ENCODE data around the gene SFRP4.

SFRP4 gene

DNA sequence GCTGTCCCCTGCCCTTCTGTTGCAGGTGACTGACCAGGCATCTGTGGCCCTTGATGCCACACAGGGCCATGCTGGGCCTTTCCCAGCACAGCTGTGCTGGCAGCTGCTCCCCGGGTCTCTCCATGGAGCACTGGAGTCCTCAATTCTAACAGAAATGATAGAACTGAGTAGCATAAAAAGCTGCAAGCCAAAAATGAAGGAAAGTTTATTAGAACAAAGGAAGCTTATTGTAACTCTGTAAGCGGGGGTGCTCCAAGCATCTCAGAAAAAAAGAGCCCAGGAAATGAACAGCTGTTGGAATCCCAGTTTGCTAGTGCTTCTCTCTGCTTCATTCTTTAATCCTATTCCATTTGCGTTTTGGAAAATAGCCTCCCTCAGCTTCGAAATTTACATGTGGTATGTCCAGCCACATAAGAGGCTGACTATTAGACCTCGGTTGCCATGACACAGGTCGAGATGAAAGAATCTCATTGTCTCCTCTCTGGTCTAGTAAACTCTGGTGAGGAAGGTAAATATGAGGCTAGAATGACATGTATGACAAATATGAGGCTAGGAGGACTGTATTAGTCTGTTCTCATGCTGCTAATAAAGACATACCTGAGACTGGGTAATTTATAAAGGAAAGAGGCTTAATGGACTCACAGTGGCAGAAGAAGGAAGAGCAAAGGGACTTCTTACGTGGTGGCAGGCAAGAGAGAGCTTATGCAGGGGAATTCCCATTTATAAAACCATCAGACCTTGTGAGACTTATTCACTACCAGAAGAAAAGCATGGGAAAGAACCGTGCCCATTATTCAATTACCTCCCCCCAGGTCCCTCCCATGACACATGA, 27.5 kb upstream of the SFRP4 start:
- TF ChIP-seq JUND (IDR thresholded peaks at IDR 0.05; ENCODE audit: low read depth) = no peak
- in situ Hi-C loops (cut with HindIII; ENCODE audit: low pct_unique_long_range_greater_than_20kb, low sequenced_read_pairs) = no loop called here
- DNase-seq (ENCODE audit: low read depth in 1 of 2, low spot score in 1 of 2) = no peak

DNA sequence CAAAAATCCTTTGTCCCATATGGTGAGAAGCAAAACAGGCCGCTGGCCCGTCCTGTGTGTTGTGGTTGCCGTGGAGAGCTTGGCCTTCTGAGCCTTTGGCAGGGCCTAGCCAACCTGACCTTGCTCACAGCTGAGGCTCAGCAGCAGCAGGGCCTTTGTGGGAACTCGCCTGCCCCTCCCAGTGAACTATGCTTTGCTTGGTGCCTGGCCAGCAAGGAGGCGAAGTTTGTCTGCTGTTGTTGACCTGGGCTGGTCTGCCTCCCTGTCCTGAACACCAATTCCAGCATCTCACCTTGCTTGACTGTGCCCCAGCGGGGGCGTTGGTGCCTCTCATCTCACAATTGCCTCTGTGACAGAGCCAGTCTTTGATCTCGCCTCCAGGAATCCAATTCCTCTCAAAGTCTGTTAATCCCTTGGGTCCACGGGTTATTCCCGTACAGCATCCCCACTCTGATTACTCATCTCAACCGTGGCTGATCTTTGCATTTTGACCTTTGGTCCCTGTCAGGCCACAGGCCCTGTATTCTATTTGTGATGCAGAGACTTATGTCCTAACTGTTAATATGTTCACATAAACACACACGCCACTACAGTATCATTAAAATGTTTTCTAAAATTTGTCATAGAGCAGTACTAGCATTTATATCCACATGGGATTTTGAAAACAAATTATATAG, 26.5 kb upstream of the SFRP4 start:
- no peak for TF ChIP-seq JUND (IDR thresholded peaks at IDR 0.05; ENCODE audit: low read depth)

GRCh38 chr7:37933018-37933566, 16.5 kb upstream of the SFRP4 start:
- TF ChIP-seq JUND (IDR thresholded peaks at IDR 0.05; ENCODE audit: low read depth) = no peak
- in situ Hi-C loops (cut with HindIII; ENCODE audit: low pct_unique_long_range_greater_than_20kb, low sequenced_read_pairs) = no loop called here
- DNase-seq (ENCODE audit: low read depth in 1 of 2, low spot score in 1 of 2) = no peak

More for the DNA sequence above, 26.5 kb upstream of the SFRP4 start:
- in situ Hi-C loops (cut with HindIII; ENCODE audit: low pct_unique_long_range_greater_than_20kb, low sequenced_read_pairs) = no loop called here
- DNase-seq (ENCODE audit: low read depth in 1 of 2, low spot score in 1 of 2) = peak in 1 of 2 experiments; percentile 35

GRCh38 chr7:37932543-37932942, 15.9 kb upstream of the SFRP4 start:
- DNase-seq (ENCODE audit: low read depth in 1 of 2, low spot score in 1 of 2) = no peak
- TF ChIP-seq JUND (IDR thresholded peaks at IDR 0.05; ENCODE audit: low read depth) = no peak
- in situ Hi-C loops (cut with HindIII; ENCODE audit: low pct_unique_long_range_greater_than_20kb, low sequenced_read_pairs) = no loop called here

DNA sequence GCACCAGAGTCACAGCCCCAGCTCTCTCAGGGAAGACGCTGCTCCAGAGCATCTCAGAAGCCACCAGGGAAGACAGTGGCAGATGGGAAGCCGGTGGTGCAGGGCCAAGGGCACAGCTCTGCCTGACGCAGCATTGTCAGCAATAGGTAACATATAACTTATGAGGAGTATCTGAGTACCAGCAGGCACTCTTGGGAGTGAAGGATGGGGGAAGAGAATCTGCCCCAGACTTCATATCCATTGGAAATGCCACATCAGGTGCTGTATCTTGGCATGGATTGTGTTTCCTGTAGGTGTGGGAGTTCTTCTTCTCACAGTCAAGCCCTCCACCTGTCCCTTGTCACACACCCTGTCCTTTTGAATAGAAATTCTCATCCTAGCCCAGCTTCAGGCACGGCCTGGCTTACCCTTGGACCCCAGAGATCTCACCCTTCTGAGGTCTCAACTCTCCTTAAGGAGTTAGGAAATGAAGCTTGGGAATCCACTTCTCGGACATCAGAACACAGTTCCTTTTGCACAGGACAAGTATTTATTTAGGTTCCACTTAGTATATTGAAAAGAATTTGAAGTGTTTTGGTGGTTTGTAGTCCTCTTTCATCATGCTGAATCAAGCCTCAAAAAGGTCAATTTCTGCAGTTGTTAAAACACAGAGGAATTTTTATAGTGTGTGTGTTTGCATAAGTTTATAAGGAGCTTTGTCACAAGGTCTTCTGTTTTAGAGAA, 13.8 kb upstream of the SFRP4 start:
- DNase-seq (ENCODE audit: low read depth in 1 of 2, low spot score in 1 of 2) = no peak
- no peak for TF ChIP-seq JUND (IDR thresholded peaks at IDR 0.05; ENCODE audit: low read depth)
- in situ Hi-C loops (cut with HindIII; ENCODE audit: low pct_unique_long_range_greater_than_20kb, low sequenced_read_pairs) = no loop called here

DNA sequence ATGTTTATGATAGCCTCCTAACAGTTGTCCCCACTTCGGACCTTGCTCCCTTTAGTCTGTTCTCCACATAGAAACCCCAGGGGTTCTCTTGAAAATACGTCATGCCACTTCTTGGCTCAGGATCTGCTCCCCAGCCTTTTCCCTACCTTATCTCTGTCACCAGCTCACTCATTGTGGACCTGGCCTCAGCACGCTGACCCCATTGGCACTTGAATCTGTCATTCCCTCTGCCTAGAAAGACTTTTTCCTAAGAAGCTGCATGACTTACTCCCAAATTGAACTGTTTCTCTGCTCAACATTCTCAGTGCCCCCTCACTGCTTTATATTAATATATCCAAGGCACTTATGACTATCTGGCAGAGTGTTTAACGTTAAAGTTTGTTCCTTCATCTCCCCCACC, 12.3 kb upstream of the SFRP4 start:
- DNase-seq (ENCODE audit: low read depth in 1 of 2, low spot score in 1 of 2) = no peak
- in situ Hi-C loops (cut with HindIII; ENCODE audit: low pct_unique_long_range_greater_than_20kb, low sequenced_read_pairs) = no loop called here
- TF ChIP-seq JUND (IDR thresholded peaks at IDR 0.05; ENCODE audit: low read depth) = no peak

- DNase-seq (ENCODE audit: low read depth in 1 of 2, low spot score in 1 of 2) = no peak
- no peak for TF ChIP-seq JUND (IDR thresholded peaks at IDR 0.05; ENCODE audit: low read depth)
- in situ Hi-C loops (cut with HindIII; ENCODE audit: low pct_unique_long_range_greater_than_20kb, low sequenced_read_pairs) = no loop called here
Observed at GRCh38 chr7:37927773-37928444, 11.3 kb upstream of the SFRP4 start.

DNA sequence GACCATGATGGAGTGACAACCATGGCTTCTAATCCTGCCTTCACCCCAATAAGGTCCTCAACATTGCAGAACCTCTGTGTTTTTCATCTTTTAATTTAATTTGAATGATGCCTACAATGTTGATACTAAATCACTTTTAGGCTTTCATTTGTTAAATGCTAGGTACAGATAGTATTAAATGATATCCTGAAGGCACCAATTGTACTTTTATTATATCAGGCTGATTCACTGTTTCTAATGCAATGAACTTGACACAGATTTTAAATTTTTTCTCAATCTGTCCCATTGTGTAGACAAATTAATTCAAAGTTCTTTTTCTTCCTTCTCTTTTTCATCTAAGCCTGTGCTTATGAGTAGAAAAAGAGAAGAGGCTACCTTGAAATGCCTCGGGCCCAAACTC, 9.0 kb upstream of the SFRP4 start:
- in situ Hi-C loops (cut with HindIII; ENCODE audit: low pct_unique_long_range_greater_than_20kb, low sequenced_read_pairs) = no loop called here
- DNase-seq (ENCODE audit: low read depth in 1 of 2, low spot score in 1 of 2) = no peak
- no peak for TF ChIP-seq JUND (IDR thresholded peaks at IDR 0.05; ENCODE audit: low read depth)

GRCh38 chr7:37924491-37925041, 7.9 kb upstream of the SFRP4 start:
- TF ChIP-seq JUND (IDR thresholded peaks at IDR 0.05; ENCODE audit: low read depth) = no peak
- in situ Hi-C loops (cut with HindIII; ENCODE audit: low pct_unique_long_range_greater_than_20kb, low sequenced_read_pairs) = no loop called here
- DNase-seq (ENCODE audit: low read depth in 1 of 2, low spot score in 1 of 2) = no peak

- no peak for DNase-seq (ENCODE audit: low read depth in 1 of 2, low spot score in 1 of 2)
- TF ChIP-seq JUND (IDR thresholded peaks at IDR 0.05; ENCODE audit: low read depth) = no peak
- in situ Hi-C loops (cut with HindIII; ENCODE audit: low pct_unique_long_range_greater_than_20kb, low sequenced_read_pairs) = no loop called here
Observed at GRCh38 chr7:37923996-37924395, 7.4 kb upstream of the SFRP4 start.

- in situ Hi-C loops (cut with HindIII; ENCODE audit: low pct_unique_long_range_greater_than_20kb, low sequenced_read_pairs) = no loop called here
- no peak for DNase-seq (ENCODE audit: low read depth in 1 of 2, low spot score in 1 of 2)
- TF ChIP-seq JUND (IDR thresholded peaks at IDR 0.05; ENCODE audit: low read depth) = no peak
Observed at GRCh38 chr7:37921876-37922275, 5.3 kb upstream of the SFRP4 start.
